Peyer's patch (tissue), 4 donors: ENCODE results near the gene NDUFS4.

Experiments used
- POLR2A ChIP-seq, 2 donors: fragments of 450-650 bp; IDR thresholded peaks; one replicate each; pipeline ENCODE4 v1.5.1; 2017; ENCODE audit warnings: antibody characterized with exemption in 2 of 2, mild to moderate bottlenecking in 2 of 2, moderate library complexity in 2 of 2
- TF ChIP-seq, protein P1 (sequence below), 6 experiments: fragments of 450-650 bp in 4 of 6; fragments of 200-600 bp in 2 of 6; sonication (generic) in 1 of 6; IDR thresholded peaks; one replicate each; pipeline ENCODE4 v1.5.1; 2017 to 2019; ENCODE audit warnings: antibody characterized with exemption in 6 of 6, mild to moderate bottlenecking in 3 of 6, moderate library complexity in 1 of 6

DNA sequence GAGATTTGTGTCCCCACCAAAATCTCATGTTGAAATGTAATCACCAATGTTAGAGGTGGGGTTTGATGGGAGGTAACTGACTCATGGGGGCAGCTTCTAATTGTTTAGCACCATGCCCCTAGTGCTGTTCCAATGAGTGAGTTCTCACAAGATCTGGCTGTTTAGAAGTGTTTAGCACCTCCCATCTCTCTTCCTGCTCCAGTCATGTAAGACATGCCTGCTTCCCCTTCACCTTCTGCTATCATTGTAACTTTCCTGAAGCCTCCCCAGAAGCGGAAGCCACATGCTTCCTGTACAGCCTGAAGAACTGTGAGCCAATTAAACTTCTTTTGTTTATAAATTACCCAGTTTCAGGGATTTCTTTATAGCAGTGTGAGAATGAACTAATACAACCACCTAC is 170.5 kb downstream of the NDUFS4 start:
- TF ChIP-seq, protein P1, sequence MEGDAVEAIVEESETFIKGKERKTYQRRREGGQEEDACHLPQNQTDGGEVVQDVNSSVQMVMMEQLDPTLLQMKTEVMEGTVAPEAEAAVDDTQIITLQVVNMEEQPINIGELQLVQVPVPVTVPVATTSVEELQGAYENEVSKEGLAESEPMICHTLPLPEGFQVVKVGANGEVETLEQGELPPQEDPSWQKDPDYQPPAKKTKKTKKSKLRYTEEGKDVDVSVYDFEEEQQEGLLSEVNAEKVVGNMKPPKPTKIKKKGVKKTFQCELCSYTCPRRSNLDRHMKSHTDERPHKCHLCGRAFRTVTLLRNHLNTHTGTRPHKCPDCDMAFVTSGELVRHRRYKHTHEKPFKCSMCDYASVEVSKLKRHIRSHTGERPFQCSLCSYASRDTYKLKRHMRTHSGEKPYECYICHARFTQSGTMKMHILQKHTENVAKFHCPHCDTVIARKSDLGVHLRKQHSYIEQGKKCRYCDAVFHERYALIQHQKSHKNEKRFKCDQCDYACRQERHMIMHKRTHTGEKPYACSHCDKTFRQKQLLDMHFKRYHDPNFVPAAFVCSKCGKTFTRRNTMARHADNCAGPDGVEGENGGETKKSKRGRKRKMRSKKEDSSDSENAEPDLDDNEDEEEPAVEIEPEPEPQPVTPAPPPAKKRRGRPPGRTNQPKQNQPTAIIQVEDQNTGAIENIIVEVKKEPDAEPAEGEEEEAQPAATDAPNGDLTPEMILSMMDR (IDR thresholded peaks at IDR 0.05) = no peak
- no peak for TF ChIP-seq POLR2A (IDR thresholded peaks at IDR 0.05)
